VCaP (cell line): ENCODE measurements around the gene CDKN1C.

ENCODE experiments used
- H3K27ac ChIP-seq: fragments of 450-650 bp; 2 replicates; pipeline ENCODE4 v1.5.1; 2017
- CTCF ChIP-seq: fragments of 450-650 bp; conservative IDR thresholded peaks from 2 replicates; pipeline ENCODE4 v1.5.1; 2017; ENCODE audit warnings: mild to moderate bottlenecking, moderate library complexity

The CDKN1C gene

GRCh38 chr11:2842876-2843275 lies 42.7 kb downstream of the CDKN1C start:
- H3K27ac ChIP-seq: no peak overlapping the region
- TF ChIP-seq CTCF: no peak

- no peak for TF ChIP-seq CTCF
- no peak overlapping the region for H3K27ac ChIP-seq
Measured at GRCh38 chr11:2841411-2842190, 44.0 kb downstream of the CDKN1C start.

GRCh38 chr11:2839395-2839943 lies 46.1 kb downstream of the CDKN1C start:
- H3K27ac ChIP-seq: no peak overlapping the region
- no peak for TF ChIP-seq CTCF

- TF ChIP-seq CTCF: no peak
- no peak overlapping the region for H3K27ac ChIP-seq
Measured at GRCh38 chr11:2838676-2839294, 46.8 kb downstream of the CDKN1C start.

- no peak for TF ChIP-seq CTCF
- H3K27ac ChIP-seq: no peak overlapping the region
Measured at GRCh38 chr11:2838091-2838490, 47.5 kb downstream of the CDKN1C start.

- TF ChIP-seq CTCF: no peak
- H3K27ac ChIP-seq: no peak overlapping the region
Measured at GRCh38 chr11:2837651-2838050, 47.9 kb downstream of the CDKN1C start.

GRCh38 chr11:2837096-2837601 lies 48.4 kb downstream of the CDKN1C start:
- TF ChIP-seq CTCF: peak; percentile 64
- no peak overlapping the region for H3K27ac ChIP-seq
